HG02763 (cell line): ENCODE results near the gene ZNF524.

ENCODE experiments used
- ATAC-seq: cut with Tn5 transposase; IDR thresholded peaks from one replicate; pipeline ENCODE4 v1.9.1; 2021; ENCODE audit warnings: mild to moderate bottlenecking, moderate library complexity; ENCODE audit not compliant: unreplicated experiment

ZNF524 gene

GRCh38 chr19:55652311-55653128 lies 52.4 kb downstream of the ZNF524 start:
- ATAC-seq, result no peak
